ENCODE data around the gene ST3GAL3. TPM values are rescaled to one million over a fixed set of nuclear protein-coding genes. Genes with fewer than 3 reads are reported as not detected.

Gene ST3GAL3
- total RNA-seq, 1 experiment from 2014 or later = 4.1 TPM

DNA sequence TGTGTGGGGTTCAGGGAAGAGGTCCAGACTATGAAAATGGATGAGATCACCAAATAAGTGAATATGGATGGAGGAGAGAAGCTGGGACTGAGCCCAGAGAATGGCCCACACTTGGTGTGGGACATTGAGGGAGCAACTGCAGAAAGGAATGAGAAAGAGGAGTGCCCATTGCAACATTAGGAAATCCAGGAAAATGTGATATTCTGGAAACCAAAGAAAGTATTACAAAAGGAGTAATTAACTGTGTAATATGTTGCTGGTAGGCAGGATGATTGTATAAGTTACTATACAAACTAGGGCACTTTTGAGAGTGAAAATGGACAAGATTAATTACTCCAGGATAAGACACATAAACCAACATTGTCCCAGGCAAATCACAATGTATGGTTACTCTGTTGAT is 166.5 kb downstream of the ST3GAL3 start:
- in situ Hi-C loops (cut with HindIII; ENCODE audit: low pct_unique_long_range_greater_than_20kb, low sequenced_read_pairs) = no loop called here
- DNase-seq (ENCODE audit: low read depth, low spot score) = no peak

GRCh38 chr1:43874716-43875115 is 167.4 kb downstream of the ST3GAL3 start:
- in situ Hi-C loops (cut with HindIII; ENCODE audit: low pct_unique_long_range_greater_than_20kb, low sequenced_read_pairs) = no loop called here
- DNase-seq (ENCODE audit: low read depth, low spot score) = no peak

DNA sequence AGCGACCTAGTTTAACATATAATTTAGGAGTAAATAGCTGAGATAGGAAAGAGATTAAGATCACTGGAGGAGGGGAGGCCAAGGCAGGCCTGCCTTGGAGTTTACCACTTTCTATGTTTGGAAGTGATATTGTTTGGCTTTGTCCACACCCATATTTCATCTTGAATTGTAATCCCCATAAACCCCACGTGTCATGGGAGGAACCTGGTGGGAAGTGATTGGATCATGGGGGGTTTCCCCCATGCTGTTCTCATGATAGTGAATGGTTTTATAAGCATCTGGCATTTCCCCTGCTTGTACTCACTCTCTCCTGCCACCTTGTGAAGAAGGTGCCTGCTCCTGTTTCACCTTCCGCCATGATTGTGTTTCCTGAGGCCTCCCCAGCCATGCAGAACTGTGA is 168.0 kb downstream of the ST3GAL3 start:
- in situ Hi-C loops (cut with HindIII; ENCODE audit: low pct_unique_long_range_greater_than_20kb, low sequenced_read_pairs) = no loop called here
- no peak for DNase-seq (ENCODE audit: low read depth, low spot score)

GRCh38 chr1:43877101-43877500 is 169.8 kb downstream of the ST3GAL3 start:
- in situ Hi-C loops (cut with HindIII; ENCODE audit: low pct_unique_long_range_greater_than_20kb, low sequenced_read_pairs) = no loop called here
- no peak for DNase-seq (ENCODE audit: low read depth, low spot score)

DNA sequence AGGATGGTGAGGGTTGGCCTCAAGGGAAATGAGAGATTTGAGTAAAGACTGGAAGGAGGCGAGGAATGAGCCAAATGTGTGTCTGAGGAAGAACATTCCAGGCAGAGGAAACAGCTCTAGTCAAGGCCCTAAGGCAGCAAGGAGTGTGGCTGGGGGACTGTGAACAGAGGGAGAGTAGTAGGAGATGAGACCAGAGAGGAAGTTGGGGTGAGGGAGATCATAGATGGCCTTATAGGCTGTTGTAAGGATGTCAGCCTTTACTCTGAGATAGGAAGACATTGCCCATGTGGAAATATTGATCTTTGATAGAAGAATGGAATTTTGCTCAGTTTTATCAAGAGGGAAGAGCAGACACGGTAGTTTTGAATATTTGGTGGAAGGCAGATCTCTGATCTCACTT is 171.1 kb downstream of the ST3GAL3 start:
- in situ Hi-C loops (cut with HindIII; ENCODE audit: low pct_unique_long_range_greater_than_20kb, low sequenced_read_pairs) = no loop called here
- no peak for DNase-seq (ENCODE audit: low read depth, low spot score)

- in situ Hi-C loops (cut with HindIII; ENCODE audit: low pct_unique_long_range_greater_than_20kb, low sequenced_read_pairs) = no loop called here
- no peak for DNase-seq (ENCODE audit: low read depth, low spot score)
These were observed 171.5 kb downstream of the ST3GAL3 start for GRCh38 chr1:43878854-43879253.

GRCh38 chr1:43879414-43879813 is 172.1 kb downstream of the ST3GAL3 start:
- in situ Hi-C loops (cut with HindIII; ENCODE audit: low pct_unique_long_range_greater_than_20kb, low sequenced_read_pairs) = no loop called here
- no peak for DNase-seq (ENCODE audit: low read depth, low spot score)

DNA sequence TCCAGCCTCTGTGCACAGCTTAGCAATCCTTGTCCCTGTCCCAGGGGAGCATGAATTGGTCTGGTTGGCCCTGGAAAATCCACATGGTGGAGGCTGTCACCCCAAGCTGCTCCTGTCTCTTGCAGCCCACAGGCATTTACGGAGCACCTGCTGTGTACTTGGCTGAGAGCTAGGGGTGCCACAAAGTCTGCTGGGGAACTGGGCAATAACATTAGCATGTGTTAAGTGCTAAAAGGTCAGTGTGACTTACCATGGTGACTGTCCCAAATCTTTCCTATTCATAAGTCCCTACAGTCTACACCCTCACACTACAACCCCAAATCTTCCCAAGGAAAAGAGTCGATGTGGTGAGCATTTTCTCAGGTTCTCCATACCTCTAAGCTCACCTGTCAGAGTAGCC is 172.7 kb downstream of the ST3GAL3 start:
- in situ Hi-C loops (cut with HindIII; ENCODE audit: low pct_unique_long_range_greater_than_20kb, low sequenced_read_pairs) = no loop called here

DNA sequence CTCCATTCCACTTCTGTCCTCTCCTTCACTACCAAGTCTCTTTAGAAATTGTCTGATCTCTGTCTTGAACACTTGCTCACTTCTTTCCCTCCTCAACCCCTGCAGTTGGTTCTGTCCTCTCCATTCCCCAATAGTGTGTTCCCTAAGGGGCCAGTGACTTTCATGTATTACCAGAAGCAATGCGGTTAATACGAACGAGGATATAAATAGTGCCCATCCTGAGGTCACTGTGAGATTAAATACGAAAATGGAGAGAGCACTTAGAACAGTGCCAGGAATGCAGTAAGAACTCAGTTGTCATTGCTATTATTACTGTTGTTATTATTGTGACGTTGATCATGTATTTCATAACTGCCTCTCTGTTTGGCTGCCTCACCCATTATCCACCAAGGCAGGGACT is 173.3 kb downstream of the ST3GAL3 start:
- in situ Hi-C loops (cut with HindIII; ENCODE audit: low pct_unique_long_range_greater_than_20kb, low sequenced_read_pairs) = no loop called here

More for the DNA sequence above, 172.7 kb downstream of the ST3GAL3 start:
- DNase-seq (ENCODE audit: low read depth, low spot score) = no peak

DNA sequence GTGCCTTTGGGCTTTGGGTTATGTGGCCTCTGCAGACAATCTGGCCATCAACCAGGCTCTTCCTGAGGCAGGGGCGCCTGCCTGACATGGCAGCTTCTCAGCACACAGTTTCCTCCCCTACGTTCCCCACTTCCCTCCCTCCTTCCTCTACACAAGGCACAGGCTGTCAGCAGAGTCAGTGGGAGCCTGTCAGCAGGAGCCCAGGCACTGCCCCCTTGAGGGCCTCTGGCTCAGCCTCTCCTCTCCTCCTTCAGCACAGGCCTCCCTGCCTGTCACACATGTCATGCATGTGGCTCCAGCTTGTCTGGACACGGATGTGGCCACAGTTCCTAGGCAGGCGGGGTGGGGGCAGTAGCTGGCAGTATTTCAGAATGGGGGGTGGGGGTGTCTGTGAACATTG is 174.1 kb downstream of the ST3GAL3 start:
- in situ Hi-C loops (cut with HindIII; ENCODE audit: low pct_unique_long_range_greater_than_20kb, low sequenced_read_pairs) = no loop called here
- no peak for DNase-seq (ENCODE audit: low read depth, low spot score)

More for the DNA sequence above, 173.3 kb downstream of the ST3GAL3 start:
- no peak for DNase-seq (ENCODE audit: low read depth, low spot score)

DNA sequence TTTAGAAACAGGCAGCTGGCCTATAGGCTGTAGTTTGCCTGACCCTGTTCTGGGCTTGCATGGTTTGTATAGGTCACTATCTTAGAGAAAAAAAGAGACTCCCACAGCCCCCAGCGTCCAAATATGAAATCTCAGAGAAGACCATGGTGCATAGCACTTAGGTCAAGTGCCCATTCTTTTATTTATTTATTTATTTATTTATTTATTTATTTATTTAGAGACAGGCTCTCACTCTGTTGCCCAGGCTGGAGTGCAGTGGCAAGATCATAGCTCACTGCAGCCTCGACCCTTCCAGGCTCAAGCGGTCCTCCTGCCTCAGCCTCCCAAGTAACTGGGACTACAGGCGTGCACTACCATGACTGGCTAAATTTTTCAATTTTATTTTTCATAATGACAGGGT is 175.4 kb downstream of the ST3GAL3 start:
- DNase-seq (ENCODE audit: low read depth, low spot score) = no peak
- in situ Hi-C loops (cut with HindIII; ENCODE audit: low pct_unique_long_range_greater_than_20kb, low sequenced_read_pairs) = no loop called here

DNA sequence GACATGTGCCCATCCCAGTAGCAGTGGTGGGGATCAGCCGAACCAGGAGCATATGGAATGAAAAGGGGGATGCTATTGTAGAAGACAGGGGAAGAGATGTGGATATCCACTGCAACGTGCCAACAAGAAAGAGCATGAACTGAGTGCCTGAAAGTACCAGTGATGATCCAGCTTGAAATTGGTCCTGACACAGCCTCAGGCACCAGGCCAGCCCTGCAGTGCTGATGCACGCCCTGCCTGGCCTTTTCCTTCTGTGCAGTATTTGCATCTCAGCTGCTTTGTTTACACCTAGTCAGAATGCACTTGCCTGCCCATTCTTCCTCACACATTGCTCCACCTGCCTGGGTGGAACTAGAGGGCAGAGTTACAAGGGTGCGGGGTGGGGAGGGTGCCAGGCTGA is 176.0 kb downstream of the ST3GAL3 start:
- DNase-seq (ENCODE audit: low read depth, low spot score) = no peak
- in situ Hi-C loops (cut with HindIII; ENCODE audit: low pct_unique_long_range_greater_than_20kb, low sequenced_read_pairs) = no loop called here

DNA sequence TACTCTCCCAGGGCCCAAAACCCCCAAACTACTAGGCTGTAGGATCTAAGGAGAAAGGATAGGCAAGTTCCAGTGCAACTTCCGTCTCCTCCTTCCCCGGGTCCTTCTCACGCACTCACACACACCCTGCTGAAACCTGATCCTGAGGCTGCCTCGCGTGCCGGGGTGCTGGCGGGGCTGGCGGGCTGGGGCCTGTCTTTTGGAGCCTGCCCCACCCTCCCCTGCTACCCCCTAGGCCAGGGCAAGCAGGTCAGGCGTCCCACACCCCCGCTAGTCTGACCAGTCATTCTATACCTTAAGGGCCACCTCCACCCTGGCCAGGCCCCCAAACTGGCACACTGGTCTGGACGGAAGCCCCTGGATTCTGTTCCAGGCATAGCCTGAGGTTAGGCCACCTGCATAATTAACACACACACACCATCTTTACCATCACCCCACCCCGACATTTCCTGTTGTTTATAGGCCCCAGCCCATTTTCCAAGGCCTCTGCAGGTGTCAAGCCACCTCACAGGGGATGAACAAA is 178.0 kb downstream of the ST3GAL3 start:
- no peak for DNase-seq (ENCODE audit: low read depth, low spot score)
- in situ Hi-C loops (cut with HindIII; ENCODE audit: low pct_unique_long_range_greater_than_20kb, low sequenced_read_pairs) = no loop called here

- in situ Hi-C loops (cut with HindIII; ENCODE audit: low pct_unique_long_range_greater_than_20kb, low sequenced_read_pairs) = no loop called here
- DNase-seq (ENCODE audit: low read depth, low spot score) = no peak
These were observed 180.4 kb downstream of the ST3GAL3 start for GRCh38 chr1:43887748-43888147.

- DNase-seq (ENCODE audit: low read depth, low spot score) = no peak
- in situ Hi-C loops (cut with HindIII; ENCODE audit: low pct_unique_long_range_greater_than_20kb, low sequenced_read_pairs) = no loop called here
These were observed 183.5 kb downstream of the ST3GAL3 start for GRCh38 chr1:43890815-43891214.

DNA sequence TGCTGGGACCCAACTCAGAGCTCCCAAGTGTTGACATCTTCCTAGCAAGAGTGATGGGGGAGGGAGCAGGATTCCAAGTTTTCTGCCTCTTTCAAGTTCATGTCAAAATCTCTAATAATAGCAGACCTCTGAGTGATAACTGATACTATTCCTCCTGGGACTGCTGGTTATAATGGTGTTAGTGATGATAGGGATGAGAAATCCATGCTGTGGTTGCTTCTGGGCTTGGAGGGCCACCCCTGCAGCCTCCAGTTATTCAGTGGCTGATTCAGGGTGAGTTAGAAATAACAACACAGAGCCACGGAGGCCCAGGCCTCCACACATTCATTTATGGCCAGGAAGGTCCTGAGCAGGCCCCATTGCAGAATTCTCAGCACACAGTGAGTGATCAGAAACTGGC is 185.7 kb downstream of the ST3GAL3 start:
- in situ Hi-C loops (cut with HindIII; ENCODE audit: low pct_unique_long_range_greater_than_20kb, low sequenced_read_pairs) = no loop called here
- DNase-seq (ENCODE audit: low read depth, low spot score) = no peak

- in situ Hi-C loops (cut with HindIII; ENCODE audit: low pct_unique_long_range_greater_than_20kb, low sequenced_read_pairs) = no loop called here
- no peak for DNase-seq (ENCODE audit: low read depth, low spot score)
These were observed 191.6 kb downstream of the ST3GAL3 start for GRCh38 chr1:43898981-43899380.

- in situ Hi-C loops (cut with HindIII; ENCODE audit: low pct_unique_long_range_greater_than_20kb, low sequenced_read_pairs) = no loop called here
These were observed 193.1 kb downstream of the ST3GAL3 start for GRCh38 chr1:43900386-43900785.

GRCh38 chr1:43901196-43901961 is 194.0 kb downstream of the ST3GAL3 start:
- DNase-seq (ENCODE audit: low read depth, low spot score) = no peak
- in situ Hi-C loops (cut with HindIII; ENCODE audit: low pct_unique_long_range_greater_than_20kb, low sequenced_read_pairs) = no loop called here

More at GRCh38 chr1:43900386-43900785, 193.1 kb downstream of the ST3GAL3 start:
- DNase-seq (ENCODE audit: low read depth, low spot score) = no peak

Data from SK-MEL-5 (cell line).